Measurements from ENCODE around the gene PLS1. TPM values are rescaled to one million over a fixed set of nuclear protein-coding genes. Genes with fewer than 3 reads are reported as not detected.
"Not testable (repeated sequence)": the region's sequence is repeated elsewhere in the genome, so short reads cannot be mapped to it uniquely, and the experiment has no call there.

PLS1 gene
- total RNA-seq, 1 donor from 2014 or later = 3.9 TPM

GRCh38 chr3:142706321-142707127 lies 110.3 kb downstream of the PLS1 start:
- no peak for TF ChIP-seq POLR2A (IDR thresholded peaks at IDR 0.05)
- TF ChIP-seq CTCF (IDR thresholded peaks at IDR 0.05) = no peak
- no peak for TF ChIP-seq POLR2AphosphoS5 (IDR thresholded peaks at IDR 0.05; ENCODE audit: insufficient read depth in 1 of 2, low read depth in 1 of 2)
- intact Hi-C loops (cut with DNase I) = no loop called here
- Histone ChIP-seq H3K9me3 (no peaks in the 10 kb centered on the region), H3K36me3 (no peaks in the 10 kb centered on the region), H3K4me3 (no peak overlapping the region), H3K27me3 (no peaks in the 10 kb centered on the region), H3K27ac (no peak overlapping the region), H3K4me1 (no peaks in the 10 kb centered on the region)
- DNase-seq (ENCODE audit: extremely low spot score in 2 of 2) = no peak

DNA sequence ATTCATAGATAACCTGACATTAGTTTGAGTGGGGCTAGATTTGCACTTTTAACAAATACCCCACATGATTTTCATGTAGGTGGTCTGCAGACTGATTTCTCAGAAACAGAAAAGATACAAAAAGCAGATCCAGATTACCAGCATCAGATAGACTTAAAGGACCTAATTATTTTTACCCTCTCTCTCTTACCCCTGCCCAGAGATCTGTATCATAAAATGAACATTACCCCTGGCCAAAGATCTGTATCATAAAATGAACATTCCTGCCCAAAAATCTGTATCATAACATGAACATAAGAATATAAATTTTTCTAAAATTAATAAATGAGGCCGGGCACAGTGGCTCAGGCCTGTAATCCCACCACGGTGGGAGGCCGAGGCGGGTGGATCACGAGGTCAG lies 113.0 kb downstream of the PLS1 start:
- Histone ChIP-seq H3K27me3 (no peaks in the 10 kb centered on the region), H3K36me3 (no peaks in the 10 kb centered on the region), H3K27ac (no peak overlapping the region), H3K9me3 (no peaks in the 10 kb centered on the region), H3K4me1 (no peaks in the 10 kb centered on the region), H3K4me3 (no peak overlapping the region)
- DNase-seq (ENCODE audit: extremely low spot score in 2 of 2) = no peak
- no peak for TF ChIP-seq POLR2AphosphoS5 (IDR thresholded peaks at IDR 0.05; ENCODE audit: insufficient read depth in 1 of 2, low read depth in 1 of 2)
- no peak for TF ChIP-seq POLR2A (IDR thresholded peaks at IDR 0.05)
- TF ChIP-seq CTCF (IDR thresholded peaks at IDR 0.05) = no peak
- intact Hi-C loops (cut with DNase I) = no loop called here

GRCh38 chr3:142714882-142715281 lies 118.7 kb downstream of the PLS1 start:
- H3K36me3 ChIP-seq; H3K9me3 ChIP-seq; H3K4me1 ChIP-seq; intact Hi-C loops (cut with DNase I); H3K27ac ChIP-seq; H3K27me3 ChIP-seq; DNase-seq (ENCODE audit: extremely low spot score in 2 of 2); H3K4me3 ChIP-seq: not testable (repeated sequence)

- Histone ChIP-seq H3K27me3 (no peaks in the 10 kb centered on the region), H3K9me3 (no peaks in the 10 kb centered on the region), H3K36me3 (no peaks in the 10 kb centered on the region), H3K4me1 (no peaks in the 10 kb centered on the region), H3K27ac (no peak overlapping the region), H3K4me3 (no peak overlapping the region)
- DNase-seq (ENCODE audit: extremely low spot score in 2 of 2) = no peak
- TF ChIP-seq POLR2AphosphoS5 (IDR thresholded peaks at IDR 0.05; ENCODE audit: insufficient read depth in 1 of 2, low read depth in 1 of 2) (no peak), CTCF (IDR thresholded peaks at IDR 0.05) (no peak), POLR2A (IDR thresholded peaks at IDR 0.05) (no peak)
- intact Hi-C loops (cut with DNase I) = no loop called here
Measured at GRCh38 chr3:142716102-142716501, 119.9 kb downstream of the PLS1 start.

DNA sequence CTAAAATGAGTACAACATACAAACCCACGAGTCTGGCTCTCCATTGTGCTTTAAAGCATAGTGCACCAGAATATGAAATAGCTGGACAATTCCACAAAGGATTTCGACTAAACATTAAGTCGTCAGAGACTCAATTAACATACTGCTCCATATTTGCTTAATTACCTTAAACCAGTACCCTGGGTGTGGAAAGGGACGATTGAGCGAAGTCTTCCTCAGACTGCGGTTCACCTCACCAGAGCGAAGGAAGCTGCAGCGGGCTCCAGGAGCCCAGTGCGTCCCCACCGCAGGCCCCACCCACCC lies 127.4 kb downstream of the PLS1 start:
- TF ChIP-seq CTCF (IDR thresholded peaks at IDR 0.05) = no peak
- no peak for TF ChIP-seq POLR2A (IDR thresholded peaks at IDR 0.05)
- TF ChIP-seq POLR2AphosphoS5 (IDR thresholded peaks at IDR 0.05; ENCODE audit: insufficient read depth in 1 of 2, low read depth in 1 of 2) = no peak
- intact Hi-C loops (cut with DNase I) = no loop called here
- H3K27ac ChIP-seq = peak overlapping the region; percentile 88

More for the DNA sequence above, 127.4 kb downstream of the PLS1 start:
- H3K27me3 ChIP-seq = no peaks in the 10 kb centered on the region
- H3K9me3 ChIP-seq = no peaks in the 10 kb centered on the region
- DNase-seq (ENCODE audit: extremely low spot score in 2 of 2) = no peak
- no peaks in the 10 kb centered on the region for H3K36me3 ChIP-seq
- H3K4me1 ChIP-seq = peaks cover 10% of the 10 kb centered on the region
- H3K4me3 ChIP-seq = peak overlapping the region; percentile 81 to 100

Data from vagina (tissue), 2 donors.